HG03066 (cell line): ENCODE results near the gene RAMACL.
"Not testable (repeated sequence)": the region's sequence is repeated elsewhere in the genome, so short reads cannot be mapped to it uniquely, and the experiment has no call there.

Experiments
- ATAC-seq: cut with Tn5 transposase; IDR thresholded peaks from one replicate; pipeline ENCODE4 v1.9.1; 2021; ENCODE audit warnings: low read depth; ENCODE audit not compliant: unreplicated experiment

RAMACL gene

GRCh38 chr6:166598441-166599138 lies 12.1 kb upstream of the RAMACL start:
- ATAC-seq: no peak

GRCh38 chr6:166597711-166598440 lies 11.4 kb upstream of the RAMACL start:
- ATAC-seq: no peak

DNA sequence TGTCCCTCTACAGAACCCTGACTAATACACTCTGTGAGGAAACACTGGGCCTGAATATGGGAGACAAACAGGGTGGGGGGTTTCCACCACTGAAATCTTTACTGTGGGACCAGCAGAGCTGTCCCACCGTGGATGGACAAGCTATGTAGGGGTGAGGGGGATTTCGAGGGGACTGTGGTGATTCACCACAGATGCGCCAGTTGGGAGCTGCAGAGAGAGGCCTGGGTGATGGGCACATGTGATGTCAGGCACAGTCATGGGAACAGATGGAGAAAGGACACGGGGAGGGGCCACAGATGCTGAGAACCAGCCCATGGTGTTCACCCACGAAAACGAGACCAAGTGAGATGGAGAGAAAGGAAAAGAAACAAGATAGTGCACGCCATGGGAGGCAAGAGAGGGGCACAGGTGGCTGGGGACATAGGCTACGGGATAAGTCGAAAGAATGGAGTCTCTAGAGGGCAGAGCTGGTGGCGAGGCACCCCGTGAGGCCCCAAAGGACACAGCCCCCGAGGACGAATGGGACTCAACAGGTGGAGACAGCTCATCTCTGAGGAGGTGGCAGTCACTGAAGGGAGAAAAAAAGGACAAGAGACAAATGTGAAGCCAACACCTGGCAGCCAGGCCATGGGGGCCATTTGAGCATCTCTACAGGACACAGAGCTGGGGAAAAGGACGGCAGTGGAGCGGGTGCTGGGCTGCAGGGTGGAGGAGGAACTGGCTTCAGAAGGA lies 10.5 kb upstream of the RAMACL start:
- no peak for ATAC-seq

DNA sequence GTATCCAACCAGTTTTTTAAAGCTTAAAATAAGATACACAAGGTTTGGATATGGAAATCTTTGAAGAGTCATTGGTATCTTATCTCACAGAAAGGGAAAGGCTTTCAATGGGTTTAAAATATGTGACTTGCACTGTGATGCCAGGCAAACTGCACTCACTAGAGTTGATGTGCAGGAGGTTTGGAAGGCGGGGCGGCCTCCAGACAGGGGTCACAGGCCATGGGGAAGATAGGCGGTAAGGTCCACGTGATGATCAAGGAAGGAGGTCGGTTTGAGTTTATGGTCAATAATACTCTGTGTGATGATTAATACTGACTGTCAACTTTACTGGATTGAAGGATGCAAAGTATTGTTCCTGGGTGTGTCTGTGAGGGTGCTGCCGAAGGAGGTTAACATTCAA lies 9.5 kb upstream of the RAMACL start:
- ATAC-seq: no peak

DNA sequence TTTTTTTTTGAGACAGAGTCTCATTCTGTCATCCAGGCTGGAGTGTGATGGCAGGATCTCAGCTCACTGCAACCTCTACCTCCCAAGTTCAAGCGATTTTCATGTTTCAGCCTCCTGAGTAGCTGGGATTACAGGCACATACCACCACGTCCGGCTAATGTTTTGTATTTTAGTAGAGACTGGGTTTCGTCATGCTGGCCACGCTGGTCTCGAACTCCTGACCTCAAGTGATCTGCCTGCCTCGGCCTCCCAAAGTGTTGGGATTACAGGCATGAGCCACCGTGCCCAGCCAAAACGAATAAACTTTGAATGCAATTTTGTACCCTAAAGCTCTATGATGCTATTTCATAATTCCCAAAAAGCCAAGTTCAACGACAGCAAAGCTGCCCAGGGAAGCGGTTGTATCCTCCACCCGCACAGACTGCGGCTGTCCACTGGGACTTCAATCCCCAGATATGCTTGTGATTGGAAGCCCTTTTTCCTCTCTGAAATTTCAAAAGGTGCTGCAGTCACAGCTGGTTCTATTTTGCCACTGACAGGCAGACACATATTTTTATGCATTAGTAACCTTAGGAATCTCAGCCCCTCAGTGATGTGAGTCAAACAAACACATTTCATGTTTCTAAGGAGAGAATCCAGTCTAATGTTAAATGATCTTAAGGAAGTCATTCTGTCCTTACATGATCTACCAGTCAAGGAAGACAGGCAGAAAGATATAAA lies 8.7 kb upstream of the RAMACL start:
- ATAC-seq: no peak

DNA sequence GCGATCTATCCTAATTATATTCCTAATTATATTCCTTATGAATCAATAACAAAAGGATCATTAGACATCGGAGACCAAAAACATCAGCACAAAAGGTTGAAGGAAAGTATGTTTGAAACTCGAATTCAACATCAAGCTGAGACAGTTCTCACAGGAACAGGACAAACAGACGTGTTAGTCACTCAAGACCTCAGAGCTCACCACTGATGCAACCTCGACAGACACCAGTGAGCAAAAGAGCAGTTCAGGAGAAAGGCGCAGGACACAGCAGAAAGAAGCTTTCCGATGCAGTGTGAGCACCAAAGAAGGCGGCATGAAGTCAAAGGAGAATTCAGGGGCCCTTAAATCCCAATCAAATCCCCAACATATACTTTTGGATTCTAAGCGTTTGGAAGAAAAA lies 6.3 kb upstream of the RAMACL start:
- no peak for ATAC-seq

GRCh38 chr6:166591961-166592520 lies 5.6 kb upstream of the RAMACL start:
- no peak for ATAC-seq

GRCh38 chr6:166591026-166591425 lies 4.5 kb upstream of the RAMACL start:
- ATAC-seq: no peak

GRCh38 chr6:166589786-166590574 lies 3.5 kb upstream of the RAMACL start:
- no peak for ATAC-seq

- ATAC-seq: no peak
Measured at GRCh38 chr6:166589337-166589731, 2.9 kb upstream of the RAMACL start.

DNA sequence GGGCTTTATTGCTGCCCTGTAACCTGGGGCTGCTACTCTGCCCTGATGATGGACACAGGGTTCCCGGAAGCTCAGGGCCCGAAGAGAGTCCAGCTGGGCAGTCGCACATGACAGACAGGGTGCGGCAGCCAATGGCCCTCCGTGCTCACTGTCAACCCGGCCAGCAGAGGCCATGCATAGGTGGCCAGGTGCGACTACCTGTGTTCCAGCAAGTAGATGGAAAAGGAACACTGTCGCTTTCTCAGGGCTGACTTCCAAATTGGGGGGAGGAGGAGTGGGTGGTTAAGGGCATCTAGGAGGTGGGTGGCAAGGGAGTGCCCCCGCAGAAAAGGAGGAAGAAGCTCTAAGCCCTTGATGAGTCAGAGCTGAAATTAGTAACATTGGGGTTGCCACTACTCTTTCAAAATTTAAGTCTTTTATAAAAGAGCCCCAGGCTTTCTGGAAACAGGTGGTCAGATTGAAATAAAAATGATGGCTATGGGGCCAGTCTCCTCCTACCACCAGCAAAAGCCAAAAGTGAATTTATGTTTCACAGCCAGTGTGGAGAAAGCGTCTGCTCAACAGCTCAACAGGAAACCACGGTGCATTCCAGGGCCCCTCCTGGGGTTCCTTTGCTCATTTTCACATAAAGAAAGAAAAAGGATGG lies 2.3 kb upstream of the RAMACL start:
- peak; percentile 29 for ATAC-seq

DNA sequence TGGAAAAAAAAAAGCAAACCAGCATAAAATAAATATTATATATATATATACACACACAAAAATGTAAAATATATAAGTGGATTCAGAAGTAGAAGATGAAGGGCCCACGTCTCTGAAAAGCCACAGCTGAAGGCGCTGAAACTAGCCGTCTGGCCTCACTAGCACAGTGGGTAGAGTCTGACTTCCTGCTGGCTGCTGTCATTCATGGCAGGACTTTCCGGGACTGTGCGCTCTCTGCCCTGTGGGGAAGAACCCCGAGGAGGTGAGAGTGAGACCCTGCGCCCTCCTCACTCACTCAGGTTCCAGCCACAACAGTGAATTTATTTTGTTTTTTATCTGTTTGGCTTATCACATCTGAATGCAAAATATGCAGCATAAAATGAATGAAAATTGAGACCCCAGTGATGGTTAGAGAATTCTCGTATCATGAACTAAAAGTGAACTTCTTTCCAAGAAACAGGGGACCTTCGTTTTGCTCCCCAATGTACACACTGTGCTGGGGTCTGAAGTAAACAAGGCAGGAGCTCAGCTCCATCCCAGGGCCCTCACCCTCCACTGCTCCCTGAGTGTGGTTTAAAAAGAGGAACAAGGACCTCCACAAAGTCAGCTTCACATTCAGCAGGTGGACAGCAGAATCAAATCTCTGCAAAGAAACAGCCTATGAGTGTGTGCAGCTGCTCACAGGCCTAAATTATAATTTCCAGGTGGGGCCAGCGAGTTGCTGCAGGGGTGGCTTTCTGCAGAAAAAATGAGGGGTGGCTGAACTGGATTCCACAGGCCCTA lies 1.3 kb upstream of the RAMACL start:
- ATAC-seq: peak; percentile 83

GRCh38 chr6:166584853-166585429 lies 1.5 kb downstream of the RAMACL start:
- ATAC-seq: no peak

GRCh38 chr6:166584155-166584554 lies 2.3 kb downstream of the RAMACL start:
- no peak for ATAC-seq

GRCh38 chr6:166583230-166583965 lies 3.1 kb downstream of the RAMACL start:
- ATAC-seq: no peak

GRCh38 chr6:166582258-166582657 lies 4.2 kb downstream of the RAMACL start:
- no peak for ATAC-seq

- not testable (repeated sequence) for ATAC-seq
Measured at GRCh38 chr6:166581801-166582200, 4.7 kb downstream of the RAMACL start.
